Activated CD4-positive, alpha-beta T cell treated with anti-CD3 and anti-CD28 coated beads, Interleukin-2, amount 50 U/mL, for 4 hours (primary cell): Measurements from ENCODE around the gene WHRN.

Source experiments
- DNase-seq, 2 experiments: peaks; one replicate each; pipeline ENCODE4 v3.0.0-alpha.2; 2020

WHRN gene

GRCh38 chr9:114376586-114377445 lies 128.5 kb downstream of the WHRN start:
- no peak for DNase-seq

GRCh38 chr9:114375386-114376175 lies 129.7 kb downstream of the WHRN start:
- no peak for DNase-seq

- DNase-seq, result no peak
These were observed 130.3 kb downstream of the WHRN start for GRCh38 chr9:114374936-114375335.

GRCh38 chr9:114373960-114374730 lies 131.1 kb downstream of the WHRN start:
- DNase-seq, result no peak

GRCh38 chr9:114372921-114373448 lies 132.3 kb downstream of the WHRN start:
- peak; percentile 47 to 54 for DNase-seq

- no peak for DNase-seq
These were observed 133.0 kb downstream of the WHRN start for GRCh38 chr9:114371973-114372917.

GRCh38 chr9:114371343-114371944 lies 133.8 kb downstream of the WHRN start:
- no peak for DNase-seq

- DNase-seq, result no peak
These were observed 134.3 kb downstream of the WHRN start for GRCh38 chr9:114370968-114371320.

GRCh38 chr9:114370251-114370967 lies 134.9 kb downstream of the WHRN start:
- DNase-seq, result no peak

GRCh38 chr9:114369216-114370130 lies 135.8 kb downstream of the WHRN start:
- DNase-seq, result no peak

GRCh38 chr9:114367772-114368569 lies 137.3 kb downstream of the WHRN start:
- no peak for DNase-seq

- no peak for DNase-seq
These were observed 137.9 kb downstream of the WHRN start for GRCh38 chr9:114367366-114367765.

GRCh38 chr9:114366334-114367128 lies 138.7 kb downstream of the WHRN start:
- no peak for DNase-seq

GRCh38 chr9:114365194-114365593 lies 140.1 kb downstream of the WHRN start:
- no peak for DNase-seq

GRCh38 chr9:114364134-114365041 lies 140.9 kb downstream of the WHRN start:
- no peak for DNase-seq

- no peak for DNase-seq
These were observed 141.8 kb downstream of the WHRN start for GRCh38 chr9:114363424-114363823.

GRCh38 chr9:114362394-114362793 lies 142.9 kb downstream of the WHRN start:
- DNase-seq, result no peak
